Measurements from ENCODE around the gene CDH26.

The CDH26 gene

GRCh38 chr20:59958123-59958522, at the start of gene CDH26:
Gene CDH26, plus strand, starts transcription at chr20:59958423. Its CDS starts 304 bp downstream, at chr20:59958727.
- no peak for DNase-seq (ENCODE audit: low read depth in 2 of 2, low spot score in 1 of 2)

- DNase-seq (ENCODE audit: low read depth in 2 of 2, low spot score in 1 of 2), result no peak
These were observed 49.4 kb upstream of the CDH26 start for GRCh38 chr20:59908855-59909254.

- DNase-seq (ENCODE audit: low read depth in 2 of 2, low spot score in 1 of 2), result no peak
These were observed 47.2 kb upstream of the CDH26 start for GRCh38 chr20:59911041-59911440.

- DNase-seq (ENCODE audit: low read depth in 2 of 2, low spot score in 1 of 2), result no peak
These were observed 45.6 kb upstream of the CDH26 start for GRCh38 chr20:59912609-59913008.

GRCh38 chr20:59920944-59921343, 37.3 kb upstream of the CDH26 start:
- no peak for DNase-seq (ENCODE audit: low read depth in 2 of 2, low spot score in 1 of 2)

GRCh38 chr20:59923514-59923913, 34.7 kb upstream of the CDH26 start:
- DNase-seq (ENCODE audit: low read depth in 2 of 2, low spot score in 1 of 2), result no peak

GRCh38 chr20:59925359-59925758, 32.9 kb upstream of the CDH26 start:
- DNase-seq (ENCODE audit: low read depth in 2 of 2, low spot score in 1 of 2), result no peak

- DNase-seq (ENCODE audit: low read depth in 2 of 2, low spot score in 1 of 2), result no peak
These were observed 32.3 kb upstream of the CDH26 start for GRCh38 chr20:59925899-59926298.

GRCh38 chr20:59931511-59932312, 26.5 kb upstream of the CDH26 start:
- DNase-seq (ENCODE audit: low read depth in 2 of 2, low spot score in 1 of 2), result no peak

- no peak for DNase-seq (ENCODE audit: low read depth in 2 of 2, low spot score in 1 of 2)
These were observed 25.5 kb upstream of the CDH26 start for GRCh38 chr20:59932616-59933295.

- DNase-seq (ENCODE audit: low read depth in 2 of 2, low spot score in 1 of 2), result peak; percentile 11 to 46
These were observed 24.9 kb upstream of the CDH26 start, which contains the start of gene SYCP2 for GRCh38 chr20:59933296-59933848. Gene SYCP2, minus strand, starts transcription at chr20:59933637. Its CDS starts 11,224 bp downstream, at chr20:59922413.

GRCh38 chr20:59933849-59934585, 24.2 kb upstream of the CDH26 start:
- DNase-seq (ENCODE audit: low read depth in 2 of 2, low spot score in 1 of 2), result peak; percentile 38 to 60

GRCh38 chr20:59935457-59936185, 22.6 kb upstream of the CDH26 start:
- DNase-seq (ENCODE audit: low read depth in 2 of 2, low spot score in 1 of 2), result no peak

GRCh38 chr20:59936409-59936808, 21.8 kb upstream of the CDH26 start:
- DNase-seq (ENCODE audit: low read depth in 2 of 2, low spot score in 1 of 2), result no peak

- no peak for DNase-seq (ENCODE audit: low read depth in 2 of 2, low spot score in 1 of 2)
These were observed 21.1 kb upstream of the CDH26 start for GRCh38 chr20:59937150-59937549.

GRCh38 chr20:59938221-59938620, 20.0 kb upstream of the CDH26 start:
- DNase-seq (ENCODE audit: low read depth in 2 of 2, low spot score in 1 of 2), result no peak

- DNase-seq (ENCODE audit: low read depth in 2 of 2, low spot score in 1 of 2), result no peak
These were observed 19.5 kb upstream of the CDH26 start for GRCh38 chr20:59938696-59939051.

- no peak for DNase-seq (ENCODE audit: low read depth in 2 of 2, low spot score in 1 of 2)
These were observed 19.0 kb upstream of the CDH26 start for GRCh38 chr20:59939052-59939878.

GRCh38 chr20:59939879-59940128, 18.4 kb upstream of the CDH26 start:
- DNase-seq (ENCODE audit: low read depth in 2 of 2, low spot score in 1 of 2), result no peak

Data from stimulated activated CD8-positive, alpha-beta memory T cell treated with anti-CD3 and anti-CD28 coated beads, Interleukin-4, amount 100 ng/mL, for 1 hour (primary cell).